TTC549 (cell line): Measurements from ENCODE around the gene VPS51.
A peak's percentile ranks its signal among the peaks of the same experiment; 100 is the strongest.
"Not testable (repeated sequence)": the region's sequence is repeated elsewhere in the genome, so short reads cannot be mapped to it uniquely, and the experiment has no call there.

Source experiments
- FAIRE-seq: peaks from 2 replicates; lab custom pipeline; 2012; peaks lifted over from hg19 to GRCh38; lab: Jason Lieb, UNC

Gene VPS51

DNA sequence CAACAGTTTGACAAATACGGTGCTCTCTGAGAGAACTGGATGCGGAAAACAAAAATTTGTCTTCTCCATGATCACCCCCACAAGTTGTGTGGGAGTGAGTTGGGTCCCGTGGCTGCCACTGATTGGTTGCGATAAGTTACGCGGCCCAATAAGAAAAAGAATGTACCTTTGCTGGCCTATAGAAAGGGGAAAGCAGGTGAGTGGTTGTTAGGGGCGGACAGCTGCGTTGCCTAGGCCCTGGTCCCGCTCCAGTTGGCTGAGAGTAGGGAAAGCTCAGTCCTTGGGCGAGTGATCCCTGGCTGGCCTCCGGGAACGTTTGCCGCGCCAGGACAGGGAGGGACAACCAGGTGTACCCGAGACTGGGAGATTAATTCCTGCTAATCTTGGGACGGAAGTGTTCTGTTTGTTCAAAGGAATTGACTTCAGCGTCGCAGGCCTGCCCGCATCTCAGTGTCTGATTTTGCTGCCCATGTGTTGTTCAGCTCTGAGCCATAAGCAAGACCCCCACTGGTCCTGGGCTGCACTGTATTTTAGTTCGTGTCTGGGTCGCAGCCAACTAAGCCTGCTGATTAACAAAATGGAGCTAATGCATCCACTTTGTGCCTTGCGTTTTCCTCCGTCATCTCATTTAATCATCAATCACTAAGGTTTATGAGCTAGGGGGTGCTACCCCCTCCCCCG lies 39.1 kb downstream of the VPS51 start:
- FAIRE-seq: peak; percentile 94

DNA sequence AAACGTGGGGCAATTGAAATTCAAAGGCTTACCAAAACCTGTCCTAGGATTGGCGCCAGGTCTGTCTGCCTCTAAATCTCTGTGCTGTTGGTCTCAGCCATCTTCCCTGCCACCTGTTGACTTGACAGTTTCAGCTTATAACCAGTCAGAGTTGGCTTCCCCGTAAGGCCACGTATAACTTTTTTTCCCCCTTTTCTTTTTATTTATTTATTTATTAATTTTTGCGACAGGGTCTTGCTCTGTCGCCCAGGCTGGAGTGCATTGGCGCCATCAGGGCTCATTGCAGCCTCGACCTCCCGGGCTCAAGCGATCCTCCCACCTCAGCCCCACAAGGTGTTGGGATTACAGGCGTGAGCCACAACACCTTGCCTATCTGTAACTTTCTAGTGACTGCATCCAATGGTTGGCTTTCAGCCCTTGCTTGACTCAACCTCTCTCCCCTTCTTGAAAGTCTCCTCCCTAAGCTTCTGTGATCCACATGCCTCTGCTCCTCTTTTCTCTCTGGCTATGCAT lies 39.7 kb downstream of the VPS51 start:
- FAIRE-seq: no peak

DNA sequence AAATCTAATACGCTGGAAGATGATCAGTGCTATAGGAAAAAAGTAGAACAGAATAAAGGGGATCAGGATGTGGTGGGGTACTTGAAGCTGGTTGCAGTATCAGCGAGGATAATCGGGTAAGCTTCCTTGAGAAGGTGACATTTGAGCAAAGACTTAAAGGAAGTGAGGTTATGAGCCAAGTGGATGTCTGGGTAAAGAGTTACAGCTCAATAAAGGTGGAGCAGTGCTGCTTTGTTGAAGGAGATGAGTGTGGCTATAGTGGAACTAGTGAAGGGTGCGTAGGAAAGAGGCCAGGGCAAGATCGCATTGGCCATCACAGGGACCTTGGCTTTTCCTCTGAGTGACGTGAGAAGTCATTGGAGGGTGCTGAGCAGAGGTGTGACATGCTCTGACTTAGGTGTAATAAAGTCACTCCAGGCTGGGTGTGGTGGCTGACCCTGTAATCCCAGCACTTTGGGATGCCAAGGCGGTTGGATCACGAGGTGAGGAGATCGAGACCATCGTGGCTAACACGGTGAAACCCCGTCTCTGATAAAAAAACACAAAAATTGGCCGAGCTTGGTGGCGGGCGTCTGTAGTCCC lies 40.6 kb downstream of the VPS51 start:
- FAIRE-seq: no peak

DNA sequence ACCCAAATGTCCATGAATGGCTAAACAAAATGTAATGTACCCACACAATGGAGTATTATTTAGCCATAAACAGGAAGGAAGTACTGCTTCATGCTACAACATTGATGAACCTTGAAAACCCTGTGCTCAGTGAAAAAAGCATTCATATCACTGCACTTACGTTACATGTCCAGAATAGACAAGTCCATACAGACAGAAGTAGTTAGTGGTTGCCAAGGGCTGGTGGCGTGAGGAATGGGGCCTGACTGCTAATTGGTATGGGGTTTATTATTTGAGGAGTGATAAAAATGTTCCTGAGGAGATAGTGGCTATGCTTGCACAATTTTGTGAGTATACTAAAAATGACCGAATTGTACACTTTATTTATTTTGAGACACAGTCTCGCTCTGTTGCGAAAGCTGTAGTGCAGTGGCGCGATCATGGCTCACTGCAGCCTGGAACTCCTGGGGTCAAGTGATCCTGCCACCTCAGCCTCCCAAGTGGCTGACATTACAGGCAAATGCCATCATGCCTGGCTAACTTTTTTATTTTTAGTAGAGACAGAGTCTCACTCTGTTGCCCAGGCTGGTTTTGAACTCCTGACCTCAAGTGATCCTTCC lies 46.0 kb downstream of the VPS51 start:
- no peak for FAIRE-seq

- no peak for FAIRE-seq
Measured at GRCh38 chr11:65147352-65148075, 51.5 kb downstream of the VPS51 start.

DNA sequence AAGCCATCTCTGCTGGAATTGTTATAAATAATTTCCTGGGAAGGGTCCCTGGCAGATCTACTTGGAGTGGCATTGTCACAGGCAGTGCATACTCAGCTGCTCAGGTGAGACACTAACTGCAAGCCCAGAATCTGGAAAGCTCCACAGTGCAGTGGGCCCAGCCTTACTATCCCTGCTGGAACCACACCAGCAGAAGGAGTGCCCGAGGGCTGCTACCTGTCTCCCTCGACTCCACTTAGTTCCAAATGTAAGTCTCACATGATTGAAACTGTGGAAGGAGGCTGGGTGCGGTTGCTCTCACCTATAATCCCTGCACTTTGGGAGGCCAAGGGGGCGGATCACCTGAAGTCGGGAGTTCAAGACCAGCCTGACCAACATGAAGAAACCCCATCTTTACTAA lies 52.6 kb downstream of the VPS51 start:
- no peak for FAIRE-seq

- not testable (repeated sequence) for FAIRE-seq
Measured at GRCh38 chr11:65150131-65150508, 54.1 kb downstream of the VPS51 start.

DNA sequence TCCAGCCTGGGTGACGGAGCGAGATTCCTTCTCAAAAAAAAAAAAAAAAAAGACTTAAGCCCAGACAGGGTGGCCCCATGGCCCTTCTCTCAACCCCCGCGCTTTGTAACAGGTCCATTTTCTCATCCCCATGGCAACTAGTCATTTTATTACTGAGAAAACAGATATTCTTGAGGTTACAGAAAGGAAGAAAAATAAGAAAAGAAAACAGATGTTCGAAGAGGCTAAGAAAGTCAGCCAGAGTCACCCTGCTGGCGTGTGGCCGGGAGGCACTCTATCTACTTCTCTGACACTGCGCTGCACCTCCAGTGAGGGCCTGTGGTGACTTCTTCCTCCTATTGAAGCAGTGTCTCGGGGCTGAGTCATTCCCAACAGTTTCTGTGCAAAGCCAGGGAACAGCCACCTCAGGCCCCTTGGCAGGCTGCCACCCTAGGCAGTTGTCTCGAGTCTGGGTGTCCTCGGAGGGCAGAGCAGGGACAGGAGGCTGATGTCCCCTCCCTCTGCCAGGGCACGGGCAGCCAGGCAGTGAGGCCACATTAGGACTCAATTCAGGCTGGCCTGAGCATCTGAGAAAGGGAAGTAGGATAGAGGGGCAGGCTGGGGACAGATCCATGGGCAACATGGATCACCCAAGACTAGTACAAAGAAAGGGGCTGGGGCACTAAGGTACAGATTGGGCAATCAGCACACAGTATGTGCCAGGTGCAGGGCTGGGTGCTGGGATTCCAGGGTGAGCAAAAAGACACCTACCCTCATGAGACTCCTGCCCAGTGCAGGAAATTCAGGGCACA lies 54.7 kb downstream of the VPS51 start:
- no peak for FAIRE-seq

- FAIRE-seq: no peak
Measured at GRCh38 chr11:65151331-65151899, 55.4 kb downstream of the VPS51 start.

GRCh38 chr11:65152122-65152521 lies 56.1 kb downstream of the VPS51 start:
- no peak for FAIRE-seq

DNA sequence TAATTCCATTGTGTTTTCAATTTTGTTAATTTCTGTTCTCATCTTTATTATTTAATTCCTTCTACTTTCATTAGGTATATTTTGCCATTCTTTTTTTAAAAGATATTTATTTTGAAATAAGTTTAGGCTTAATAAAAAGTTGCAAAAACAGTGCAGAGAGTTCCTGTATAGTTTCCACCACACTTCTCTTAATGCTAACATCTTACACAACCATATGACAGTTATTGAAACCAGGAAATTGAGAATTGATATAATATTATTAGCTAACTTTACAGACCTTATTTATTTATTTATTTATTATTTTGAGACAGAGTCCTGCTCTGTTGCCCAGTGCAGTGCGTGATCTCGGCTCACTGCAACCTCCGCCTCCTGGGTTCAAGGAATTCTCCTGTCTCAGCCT lies 60.2 kb downstream of the VPS51 start:
- FAIRE-seq: no peak

DNA sequence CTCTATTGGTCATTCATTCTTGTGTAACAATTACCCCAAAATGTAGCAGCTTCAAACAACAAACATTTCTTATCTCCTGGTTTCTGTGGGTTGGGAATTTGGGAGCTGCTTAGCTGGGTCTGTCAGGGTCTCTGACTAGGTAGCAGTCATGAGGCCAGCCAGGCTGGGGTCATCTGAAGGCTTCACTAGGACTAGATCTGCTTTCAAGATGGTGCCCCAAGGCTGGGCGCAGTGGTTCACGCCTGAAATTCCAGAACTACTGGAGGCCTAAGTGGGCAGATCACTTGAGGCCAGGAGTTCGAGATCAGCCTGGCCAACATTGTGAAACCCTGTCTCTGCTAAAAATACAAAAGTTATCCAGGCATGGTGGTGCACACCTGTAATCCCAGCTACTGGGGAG lies 60.9 kb downstream of the VPS51 start:
- FAIRE-seq: no peak

DNA sequence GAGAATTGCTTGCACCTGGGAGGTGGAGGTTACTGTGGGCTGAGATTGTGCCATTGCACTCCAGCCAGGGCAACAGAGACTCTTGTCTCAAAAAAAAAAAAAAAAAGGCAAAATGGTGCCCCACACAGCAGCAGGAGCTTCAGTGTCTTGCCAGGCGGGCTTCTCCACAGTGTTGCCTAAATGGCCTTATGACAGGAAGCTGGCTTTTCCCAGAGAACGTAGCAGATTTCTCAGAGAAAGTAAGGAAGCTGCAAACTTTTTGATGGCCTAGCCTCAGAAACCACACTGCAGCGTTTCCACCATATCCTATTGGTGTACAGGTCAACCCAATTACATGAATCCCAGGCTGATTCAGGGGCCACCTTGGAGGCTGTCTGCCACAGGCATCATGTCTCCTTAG lies 61.3 kb downstream of the VPS51 start:
- FAIRE-seq: no peak

DNA sequence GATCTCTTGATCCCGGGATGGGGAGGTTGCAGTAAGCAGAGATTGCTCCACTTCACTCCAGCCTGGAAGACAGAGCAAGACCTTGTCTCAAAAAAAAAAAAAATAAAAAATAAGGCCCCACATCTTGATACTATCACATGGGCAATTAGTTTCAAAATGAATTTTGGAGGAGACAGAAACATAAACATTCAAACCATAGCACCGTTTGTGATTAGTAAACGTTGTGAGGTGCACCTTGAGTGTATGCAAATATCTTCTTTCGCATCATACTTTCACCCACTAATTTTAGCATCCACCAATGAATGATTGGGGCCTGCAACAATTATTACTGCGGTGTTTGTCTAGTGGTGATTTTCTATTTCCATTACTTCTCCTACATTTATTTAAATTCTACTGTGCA lies 63.0 kb downstream of the VPS51 start:
- no peak for FAIRE-seq

DNA sequence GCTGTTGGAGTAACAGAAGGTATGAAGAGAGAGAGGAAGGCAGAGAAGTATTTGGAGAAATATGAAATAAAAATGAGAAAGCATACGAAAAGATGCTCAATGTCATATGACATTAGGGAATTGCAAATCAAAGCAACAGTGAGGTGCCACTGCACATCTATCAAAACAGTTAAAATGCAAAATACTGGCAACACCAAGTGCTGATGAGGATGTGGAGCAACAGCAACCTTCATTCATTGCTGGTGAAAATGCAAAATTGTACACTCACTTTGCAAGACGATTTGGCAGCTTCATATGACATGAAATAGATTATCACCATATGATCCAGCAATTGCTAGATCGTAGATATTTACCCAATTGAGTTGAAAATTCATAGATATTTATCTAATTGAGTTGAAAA lies 64.6 kb downstream of the VPS51 start:
- no peak for FAIRE-seq
